Neuronal stem cell (in vitro differentiated cells): ENCODE measurements around the gene HSPA14.

Source experiments
- DNase-seq: peaks from one replicate; pipeline ENCODE4 v3.0.0-alpha.2; 2013; ENCODE audit warnings: low spot score
- H2AFZ ChIP-seq: one replicate; pipeline ENCODE4 v1.6.1; 2013; ENCODE audit warnings: mild to moderate bottlenecking, low read length, inconsistent platforms
- H2AK5ac ChIP-seq: 2 replicates; pipeline ENCODE4 v1.6.1; 2013; ENCODE audit warnings: low read depth, mild to moderate bottlenecking, inconsistent platforms, low read length, moderate library complexity, mixed read lengths
- H2BK120ac ChIP-seq: 2 replicates; pipeline ENCODE4 v1.6.1; 2013; ENCODE audit warnings: low read depth, mild to moderate bottlenecking, inconsistent platforms, low read length, moderate library complexity, mixed read lengths
- H2BK12ac ChIP-seq: one replicate; pipeline ENCODE4 v1.6.1; 2013; ENCODE audit warnings: low read length, inconsistent platforms
- H2BK15ac ChIP-seq: 2 replicates; pipeline ENCODE4 v1.6.1; 2013; ENCODE audit warnings: mild to moderate bottlenecking, low read length, inconsistent platforms, mixed read lengths
- H2BK5ac ChIP-seq: one replicate; pipeline ENCODE4 v1.6.1; 2013; ENCODE audit warnings: inconsistent platforms, mild to moderate bottlenecking, low read length, moderate library complexity
- H3K14ac ChIP-seq: one replicate; pipeline ENCODE4 v1.6.1; 2013; ENCODE audit warnings: low read length, inconsistent platforms
- H3K18ac ChIP-seq: 2 replicates; pipeline ENCODE4 v1.6.1; 2013; ENCODE audit warnings: low read length, inconsistent platforms
- H3K23ac ChIP-seq: 2 replicates; pipeline ENCODE4 v1.6.1; 2013; ENCODE audit warnings: low read depth, mild to moderate bottlenecking, mixed read lengths, low read length, inconsistent platforms; ENCODE audit not compliant: poor library complexity
- H3K27ac ChIP-seq: replicated peaks from 3 replicates; pipeline ENCODE4 v1.5.1; 2013; ENCODE audit warnings: low read length, inconsistent platforms
- H3K27me3 ChIP-seq, 3 experiments: 2 replicates each; pipeline ENCODE4 v1.6.1; 2013; ENCODE audit warnings: low read length in 3 of 3, mild to moderate bottlenecking in 2 of 3, inconsistent platforms in 1 of 3, low read depth in 1 of 3, mixed read lengths in 1 of 3, moderate library complexity in 1 of 3; ENCODE audit not compliant: control insufficient read depth in 3 of 3, insufficient read depth in 3 of 3
- H3K36me3 ChIP-seq, 2 donors: replicated peaks in 1 of 2; 2 replicates each; pipeline ENCODE4 v1.6.1; 2013; ENCODE audit warnings: low read length in 2 of 2; ENCODE audit not compliant: control insufficient read depth in 2 of 2, insufficient read depth in 2 of 2
- H3K4ac ChIP-seq: 2 replicates; pipeline ENCODE4 v1.6.1; 2013; ENCODE audit warnings: inconsistent platforms, mild to moderate bottlenecking, low read length, moderate library complexity
- H3K4me1 ChIP-seq, 2 donors: 1 replicate in 1 of 2; 2 replicates in 1 of 2; pipeline ENCODE4 v1.6.1; 2013; ENCODE audit warnings: low read length in 2 of 2, low read depth in 1 of 2; ENCODE audit not compliant: control insufficient read depth in 2 of 2, insufficient read depth in 1 of 2
- H3K4me2 ChIP-seq: one replicate; pipeline ENCODE4 v1.6.1; 2013; ENCODE audit warnings: mild to moderate bottlenecking, low read length, inconsistent platforms; ENCODE audit not compliant: insufficient read depth, poor library complexity, severe bottlenecking
- H3K4me3 ChIP-seq, 2 donors: 2 replicates each; pipeline ENCODE4 v1.5.1; 2013; ENCODE audit warnings: low read length in 2 of 2, mild to moderate bottlenecking in 2 of 2, inconsistent platforms in 1 of 2, moderate library complexity in 1 of 2
- H3K79me1 ChIP-seq: one replicate; pipeline ENCODE4 v1.6.1; 2013; ENCODE audit warnings: low read depth, mild to moderate bottlenecking, inconsistent platforms, low read length, moderate library complexity
- H3K9ac ChIP-seq: one replicate; pipeline ENCODE4 v1.6.1; 2013; ENCODE audit warnings: mild to moderate bottlenecking, low read depth, low read length, inconsistent platforms; ENCODE audit not compliant: poor library complexity
- H3K9me3 ChIP-seq, 2 donors: replicated peaks in 1 of 2; 2 replicates each; pipeline versions ENCODE3 to v1.6.1; 2013; ENCODE audit warnings: low read length in 2 of 2, mild to moderate bottlenecking in 2 of 2, inconsistent platforms in 1 of 2, low read depth in 1 of 2, mixed read lengths in 1 of 2, moderate library complexity in 1 of 2; ENCODE audit not compliant: control insufficient read depth in 2 of 2, insufficient read depth in 1 of 2
- H4K8ac ChIP-seq: one replicate; pipeline ENCODE4 v1.6.1; 2013; ENCODE audit warnings: low read depth, mild to moderate bottlenecking, inconsistent platforms, low read length, moderate library complexity
- H4K91ac ChIP-seq: one replicate; pipeline ENCODE4 v1.6.1; 2013; ENCODE audit warnings: low read length, low read depth, mild to moderate bottlenecking, inconsistent platforms; ENCODE audit not compliant: poor library complexity
- WGBS, 2 donors: extraction: QIAGEN DNeasy Blood & Tissue Kit; methylation state at CpG; one replicate each; pipeline ENCODE4 v1.1.7; 2013; ENCODE audit warnings: missing lambda C conversion rate in 2 of 2, mixed read lengths in 1 of 2; ENCODE audit not compliant: insufficient read length in 2 of 2, insufficient replicate concordance in 1 of 2; ENCODE audit errors: extremely low coverage in 2 of 2; 5-methylcytosine and 5-hydroxymethylcytosine counted together

HSPA14 gene

GRCh38 chr10:14909101-14909500 lies 71.0 kb downstream of the HSPA14 start:
- WGBS, 2 donors, result no CpG with 5 or more reads among the region's 2 CpGs
- no peak for DNase-seq
- no peak overlapping the region for H2BK12ac ChIP-seq
- H3K4ac ChIP-seq, result no peak overlapping the region
- peaks cover 16 to 41% of the 10 kb centered on the region in 2 donors for H3K9me3 ChIP-seq
- no peaks in the 10 kb centered on the region for H3K79me1 ChIP-seq
- no peak overlapping the region for H3K18ac ChIP-seq
- H4K8ac ChIP-seq, result no peak overlapping the region
- H3K9ac ChIP-seq, result no peak overlapping the region
- H2BK5ac ChIP-seq, result no peak overlapping the region
- H3K27ac ChIP-seq, result no peak overlapping the region
- no peak overlapping the region for H3K14ac ChIP-seq
- no peaks in the 10 kb centered on the region for H3K27me3 ChIP-seq
- no peaks in the 10 kb centered on the region for H3K4me1 ChIP-seq
- no peak overlapping the region for H2BK15ac ChIP-seq
- no peak overlapping the region for H3K23ac ChIP-seq
- H3K4me2 ChIP-seq, result no peak overlapping the region
- H2AFZ ChIP-seq, result no peak overlapping the region
- no peak overlapping the region for H3K4me3 ChIP-seq
- no peak overlapping the region for H2AK5ac ChIP-seq
- peaks cover 23 to 99% of the 10 kb centered on the region in 2 donors for H3K36me3 ChIP-seq
- H4K91ac ChIP-seq, result no peak overlapping the region
- no peak overlapping the region for H2BK120ac ChIP-seq

GRCh38 chr10:14910953-14911352 lies 72.8 kb downstream of the HSPA14 start:
- Histone ChIP-seq H3K4me3 (no peak overlapping the region), H2BK15ac (no peak overlapping the region), H4K8ac (no peak overlapping the region), H3K14ac (no peak overlapping the region), H3K9me3 (peaks cover 18 to 48% of the 10 kb centered on the region in 2 donors), H3K79me1 (no peaks in the 10 kb centered on the region), H2BK120ac (no peak overlapping the region), H3K4ac (no peak overlapping the region), H3K36me3 (peaks cover 23 to 94% of the 10 kb centered on the region in 2 donors), H4K91ac (no peak overlapping the region), H3K23ac (no peak overlapping the region), H2BK5ac (no peak overlapping the region), H3K4me2 (no peak overlapping the region), H2AFZ (no peak overlapping the region), H3K27me3 (no peaks in the 10 kb centered on the region), H2BK12ac (no peak overlapping the region), H3K4me1 (no peaks in the 10 kb centered on the region), H2AK5ac (no peak overlapping the region), H3K18ac (no peak overlapping the region), H3K27ac (no peak overlapping the region), H3K9ac (no peak overlapping the region)
- no CpG with 5 or more reads among the region's 4 CpGs for WGBS, 2 donors
- no peak for DNase-seq

- no peak overlapping the region for H2AK5ac ChIP-seq
- no peak overlapping the region for H3K18ac ChIP-seq
- no peaks in the 10 kb centered on the region for H3K27me3 ChIP-seq
- DNase-seq, result no peak
- H3K4ac ChIP-seq, result no peak overlapping the region
- H3K36me3 ChIP-seq, result peaks cover 22 to 94% of the 10 kb centered on the region in 2 donors
- H2BK15ac ChIP-seq, result no peak overlapping the region
- H3K27ac ChIP-seq, result no peak overlapping the region
- H4K91ac ChIP-seq, result no peak overlapping the region
- no peak overlapping the region for H2BK5ac ChIP-seq
- WGBS, 2 donors, result no CpG with 5 or more reads among the region's 3 CpGs
- H4K8ac ChIP-seq, result no peak overlapping the region
- H3K4me1 ChIP-seq, result no peaks in the 10 kb centered on the region
- no peak overlapping the region for H2AFZ ChIP-seq
- H3K4me3 ChIP-seq, result no peak overlapping the region
- H3K9ac ChIP-seq, result no peak overlapping the region
- H2BK120ac ChIP-seq, result no peak overlapping the region
- H2BK12ac ChIP-seq, result no peak overlapping the region
- H3K79me1 ChIP-seq, result no peaks in the 10 kb centered on the region
- no peak overlapping the region for H3K14ac ChIP-seq
- H3K23ac ChIP-seq, result no peak overlapping the region
- no peak overlapping the region for H3K4me2 ChIP-seq
- H3K9me3 ChIP-seq, result peaks cover 19 to 43% of the 10 kb centered on the region in 2 donors
Measured at GRCh38 chr10:14911801-14912200, 73.7 kb downstream of the HSPA14 start.

DNA sequence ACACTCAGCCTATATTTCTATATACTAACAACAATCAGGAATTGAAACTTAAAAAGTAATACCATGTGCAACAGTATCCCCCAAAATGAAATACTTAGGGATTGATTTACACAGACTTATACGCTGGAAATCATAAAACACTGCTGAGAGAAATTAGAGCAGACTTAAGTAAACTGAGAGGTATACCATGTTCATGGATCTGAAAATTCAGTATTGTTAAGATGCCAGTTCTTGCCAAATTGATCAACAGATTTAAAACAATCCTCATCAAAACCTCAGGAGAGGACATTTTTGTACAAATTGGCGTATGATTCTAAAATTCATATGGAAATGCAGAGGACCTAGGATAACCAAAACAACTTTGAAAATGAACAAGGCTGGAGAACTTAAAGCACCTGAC lies 78.5 kb downstream of the HSPA14 start:
- Histone ChIP-seq H2AK5ac (no peak overlapping the region), H3K4me3 (no peak overlapping the region), H3K9ac (no peak overlapping the region), H4K8ac (no peak overlapping the region), H2AFZ (no peak overlapping the region), H2BK15ac (no peak overlapping the region), H3K14ac (no peak overlapping the region), H2BK12ac (no peak overlapping the region), H3K79me1 (no peaks in the 10 kb centered on the region), H3K18ac (no peak overlapping the region), H3K4me1 (no peaks in the 10 kb centered on the region), H4K91ac (no peak overlapping the region), H3K4ac (no peak overlapping the region), H3K9me3 (peaks cover 8 to 34% of the 10 kb centered on the region in 2 donors), H3K27ac (no peak overlapping the region), H3K36me3 (peaks cover 11 to 93% of the 10 kb centered on the region in 2 donors), H3K4me2 (no peak overlapping the region), H3K27me3 (peaks cover 0 to 2% (median 0%) of the 10 kb centered on the region in 3 experiments), H3K23ac (no peak overlapping the region), H2BK120ac (no peak overlapping the region), H2BK5ac (no peak overlapping the region)
- no CpG with 5 or more reads among the region's 2 CpGs for WGBS, 2 donors
- no peak for DNase-seq
